IPS-18a (cell line): ENCODE measurements around the gene COPS2.
"Not testable (repeated sequence)": the region's sequence is repeated elsewhere in the genome, so short reads cannot be mapped to it uniquely, and the experiment has no call there.

Experiments used
- H3K27ac ChIP-seq: one replicate; pipeline ENCODE4 v1.5.1; 2013; ENCODE audit warnings: low read length
- H3K27me3 ChIP-seq: one replicate; pipeline ENCODE4 v1.6.1; 2013; ENCODE audit warnings: mild to moderate bottlenecking, low read length; ENCODE audit not compliant: control insufficient read depth, insufficient read depth
- H3K36me3 ChIP-seq: one replicate; pipeline ENCODE4 v1.6.1; 2013; ENCODE audit warnings: low read depth, low read length; ENCODE audit not compliant: control insufficient read depth
- H3K4me1 ChIP-seq: one replicate; pipeline ENCODE4 v1.6.1; 2013; ENCODE audit warnings: low read depth, low read length; ENCODE audit not compliant: control insufficient read depth
- H3K4me3 ChIP-seq: one replicate; pipeline ENCODE4 v1.5.1; 2013; ENCODE audit warnings: low read length
- H3K9ac ChIP-seq: one replicate; pipeline ENCODE4 v1.6.1; 2013; ENCODE audit warnings: mild to moderate bottlenecking, low read length, moderate library complexity
- H3K9me3 ChIP-seq: one replicate; pipeline ENCODE4 v1.6.1; 2013; ENCODE audit warnings: low read depth, low read length; ENCODE audit not compliant: control insufficient read depth

The COPS2 gene

DNA sequence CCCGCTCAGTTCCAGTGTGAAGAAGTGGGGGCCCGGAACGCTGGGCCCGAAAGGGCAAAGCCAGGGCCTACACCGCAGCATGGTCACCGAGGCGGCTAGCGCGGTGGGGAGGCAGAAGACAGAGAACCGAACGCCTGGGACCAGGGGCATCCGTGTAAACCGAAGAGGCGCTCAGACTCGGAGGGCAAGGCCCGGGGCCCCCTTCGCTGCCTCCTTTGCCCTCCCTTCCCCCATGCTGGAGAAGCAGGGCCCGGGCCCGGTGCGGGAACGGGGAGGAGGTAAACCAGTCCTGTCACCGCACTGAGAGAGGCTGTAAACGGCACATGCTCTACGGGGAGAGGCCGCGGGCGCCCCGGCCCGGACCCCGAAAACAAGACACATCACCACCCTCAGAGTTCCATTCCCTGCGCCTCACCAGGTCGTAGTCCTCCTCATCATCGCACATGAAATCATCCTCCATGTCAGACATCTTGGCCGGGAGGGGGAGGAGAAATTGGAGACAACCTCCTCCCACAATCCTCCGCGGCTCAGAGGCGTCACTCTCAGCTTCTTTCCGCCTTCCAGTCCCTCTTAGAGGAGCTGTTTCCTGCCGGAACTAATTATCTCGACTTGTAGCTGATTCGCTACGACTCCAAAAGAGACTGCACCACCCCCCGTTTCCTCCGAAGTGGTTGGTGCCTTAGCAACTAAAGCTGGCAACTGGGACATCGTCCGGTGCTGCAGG, at the start of gene COPS2:
TSS of gene COPS2 (minus strand) at position 490 of the 724 bp plus-strand sequence. CDS start at position 469, 21 bp downstream.
- Histone ChIP-seq H3K27ac (peak within 1 kb of the TSS; percentile 78), H3K9me3 (no peaks in the 10 kb centered on the region)

DNA sequence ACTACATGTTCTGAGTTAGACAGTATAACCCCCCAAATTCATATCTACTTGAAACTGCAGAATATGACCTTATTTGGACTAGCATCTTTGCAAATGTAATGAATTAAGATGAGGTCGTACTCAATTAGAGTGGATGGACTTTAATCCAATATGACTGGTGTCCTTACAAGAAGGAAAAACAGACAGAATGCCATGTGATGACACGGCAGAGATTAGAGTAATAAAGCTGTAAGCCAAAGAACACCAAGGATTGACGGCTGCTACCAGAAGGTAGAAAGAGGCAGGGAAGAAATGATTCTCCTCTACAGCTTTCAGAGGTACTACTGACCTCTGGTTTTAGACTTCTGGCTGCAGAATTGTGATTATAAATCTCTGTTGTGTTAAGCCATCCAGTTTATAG, 44.9 kb upstream of the COPS2 start:
- H3K27ac ChIP-seq, result no peak overlapping the region
- H3K9me3 ChIP-seq, result no peaks in the 10 kb centered on the region
- H3K36me3 ChIP-seq, result no peaks in the 10 kb centered on the region
- H3K4me1 ChIP-seq, result no peaks in the 10 kb centered on the region
- no peaks in the 10 kb centered on the region for H3K27me3 ChIP-seq
- no peak overlapping the region for H3K9ac ChIP-seq
- no peak overlapping the region for H3K4me3 ChIP-seq

More for the DNA sequence above, at the start of gene COPS2:
- Histone ChIP-seq H3K4me3 (peak within 1 kb of the TSS; percentile 100), H3K4me1 (peaks cover 3% of the 10 kb centered on the region), H3K9ac (peak within 1 kb of the TSS; percentile 88), H3K27me3 (no peaks in the 10 kb centered on the region), H3K36me3 (no peaks in the 10 kb centered on the region)

DNA sequence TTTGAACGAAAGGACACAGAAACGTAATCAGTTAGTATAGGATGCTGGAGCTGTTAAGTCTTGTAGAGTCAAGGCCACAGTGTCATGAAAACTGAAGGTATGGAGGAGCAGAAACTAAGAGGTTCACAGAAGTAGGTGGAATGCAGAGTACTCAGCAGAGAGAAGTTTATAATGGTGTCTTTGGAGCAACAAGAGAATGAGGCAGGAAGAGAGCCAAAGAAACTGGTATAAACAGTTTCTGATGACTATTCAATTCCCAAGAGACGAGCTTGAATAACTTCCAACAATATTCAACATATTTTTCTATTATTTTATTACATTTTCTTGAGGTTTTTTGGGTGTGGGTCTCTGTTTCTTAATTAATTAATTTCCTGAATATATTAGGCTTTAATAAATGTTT, 44.3 kb upstream of the COPS2 start:
- Histone ChIP-seq H3K4me3 (no peak overlapping the region), H3K27me3 (no peaks in the 10 kb centered on the region), H3K9ac (no peak overlapping the region), H3K27ac (no peak overlapping the region), H3K4me1 (no peaks in the 10 kb centered on the region), H3K36me3 (no peaks in the 10 kb centered on the region), H3K9me3 (no peaks in the 10 kb centered on the region)

DNA sequence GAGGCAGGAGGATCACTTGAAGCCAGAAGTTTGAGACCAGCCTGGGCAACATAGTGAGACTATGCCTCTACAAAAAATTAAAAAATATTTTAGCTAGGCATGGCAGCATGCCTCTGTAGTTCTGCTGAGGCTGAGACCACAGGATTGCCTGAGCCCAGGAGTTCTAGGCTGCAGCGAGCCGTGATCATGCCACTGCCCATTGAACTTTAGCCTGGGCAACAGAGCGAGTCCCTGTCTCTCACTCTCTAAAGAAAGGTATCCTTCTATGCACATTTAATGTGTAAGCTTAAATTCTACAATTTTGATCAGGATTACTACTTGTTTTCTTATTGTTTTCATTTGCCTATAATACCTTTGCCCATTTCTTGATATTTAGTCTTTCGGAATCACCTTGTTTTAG, 41.5 kb upstream of the COPS2 start:
- no peak overlapping the region for H3K27ac ChIP-seq
- no peak overlapping the region for H3K9ac ChIP-seq
- H3K9me3 ChIP-seq, result no peaks in the 10 kb centered on the region
- no peaks in the 10 kb centered on the region for H3K36me3 ChIP-seq
- H3K4me1 ChIP-seq, result no peaks in the 10 kb centered on the region
- no peak overlapping the region for H3K4me3 ChIP-seq
- H3K27me3 ChIP-seq, result no peaks in the 10 kb centered on the region

DNA sequence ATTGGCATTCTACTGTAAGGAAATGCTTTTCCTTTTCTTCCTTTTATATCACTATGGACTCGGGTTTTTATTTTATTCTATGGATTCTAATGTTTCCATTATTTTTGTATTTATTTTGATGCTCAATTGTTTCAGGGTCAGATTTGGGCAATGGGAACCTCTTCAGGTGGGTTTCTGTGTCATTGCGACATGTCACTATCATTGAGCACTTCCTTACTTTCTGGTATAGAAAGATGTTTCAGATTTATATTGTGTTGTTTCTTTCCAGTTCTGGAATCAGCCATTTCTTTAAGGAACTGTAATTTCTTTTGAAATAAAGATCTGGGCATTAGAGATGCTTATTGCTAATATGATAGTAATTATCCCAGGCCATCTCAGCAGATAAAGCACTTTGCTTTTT, 36.5 kb upstream of the COPS2 start:
- Histone ChIP-seq H3K9ac (no peak overlapping the region), H3K27ac (no peak overlapping the region)

DNA sequence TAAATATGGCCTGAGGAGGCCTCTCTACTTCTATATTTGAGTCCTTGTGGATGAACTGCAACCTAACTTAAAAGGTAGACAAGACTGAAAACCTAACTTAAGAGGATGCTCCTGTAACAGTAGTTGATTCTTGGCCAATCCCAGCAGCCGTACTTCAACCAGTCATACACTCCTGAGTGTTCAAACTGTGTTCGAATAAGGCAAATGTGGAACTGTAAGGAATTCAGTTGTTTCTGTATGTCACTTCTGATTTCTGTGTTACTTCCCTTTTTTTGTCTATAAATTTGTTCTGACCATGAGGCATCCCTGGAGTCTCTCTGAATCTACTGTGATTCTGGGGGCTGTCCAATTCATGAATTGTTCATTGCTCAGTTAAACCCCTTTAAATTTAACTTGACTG, 35.2 kb upstream of the COPS2 start:
- no peaks in the 10 kb centered on the region for H3K27me3 ChIP-seq
- no peak overlapping the region for H3K27ac ChIP-seq
- H3K36me3 ChIP-seq, result no peaks in the 10 kb centered on the region
- H3K9ac ChIP-seq, result no peak overlapping the region
- H3K9me3 ChIP-seq, result no peaks in the 10 kb centered on the region
- H3K4me3 ChIP-seq, result no peak overlapping the region
- peaks cover 15% of the 10 kb centered on the region for H3K4me1 ChIP-seq

More for the DNA sequence above, 36.5 kb upstream of the COPS2 start:
- Histone ChIP-seq H3K4me3 (no peak overlapping the region), H3K27me3 (no peaks in the 10 kb centered on the region), H3K36me3 (no peaks in the 10 kb centered on the region), H3K9me3 (no peaks in the 10 kb centered on the region), H3K4me1 (peaks cover 15% of the 10 kb centered on the region)

DNA sequence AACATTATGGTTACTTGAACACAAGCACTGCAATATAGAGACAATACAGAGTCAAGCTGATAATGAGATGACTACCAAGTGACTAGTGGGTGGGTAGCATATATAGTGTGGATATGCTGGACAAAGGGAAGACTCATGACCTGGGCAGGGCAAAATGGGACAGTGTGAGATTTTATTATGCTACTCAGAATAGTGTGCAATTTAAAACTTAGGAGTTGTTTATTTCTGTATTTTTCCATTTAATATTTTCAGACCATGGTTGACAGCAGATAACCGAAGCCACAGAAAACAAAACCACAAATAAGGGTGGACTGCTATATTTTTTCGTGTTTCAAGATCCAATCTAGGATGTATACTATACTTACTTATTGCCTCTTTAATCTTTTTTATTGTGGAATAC, 34.2 kb upstream of the COPS2 start:
- no peak overlapping the region for H3K4me3 ChIP-seq
- H3K4me1 ChIP-seq, result peaks cover 15% of the 10 kb centered on the region
- no peaks in the 10 kb centered on the region for H3K36me3 ChIP-seq
- no peak overlapping the region for H3K27ac ChIP-seq
- H3K27me3 ChIP-seq, result no peaks in the 10 kb centered on the region
- H3K9me3 ChIP-seq, result no peaks in the 10 kb centered on the region
- no peak overlapping the region for H3K9ac ChIP-seq

DNA sequence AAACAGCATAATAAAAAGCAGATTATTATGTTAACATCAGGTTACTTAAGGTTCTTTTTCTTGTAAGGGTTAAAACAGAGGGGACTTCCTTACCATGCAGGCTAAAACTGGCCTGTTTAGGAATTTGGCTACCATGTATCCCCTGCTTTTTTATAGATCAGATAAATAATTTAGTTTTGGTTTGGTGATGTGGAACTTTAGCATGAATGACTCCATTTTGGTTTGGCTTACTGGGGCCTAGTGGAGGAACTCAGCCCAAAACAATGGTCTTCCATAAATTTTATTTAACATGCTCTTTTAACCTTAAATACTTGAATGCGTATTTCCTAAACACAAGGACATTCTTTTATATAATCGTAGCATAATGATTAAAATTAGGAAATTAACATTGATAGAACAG, 33.5 kb upstream of the COPS2 start:
- Histone ChIP-seq H3K4me3 (no peak overlapping the region), H3K27ac (no peak overlapping the region), H3K4me1 (peaks cover 15% of the 10 kb centered on the region), H3K9ac (no peak overlapping the region), H3K36me3 (no peaks in the 10 kb centered on the region), H3K27me3 (no peaks in the 10 kb centered on the region), H3K9me3 (no peaks in the 10 kb centered on the region)

DNA sequence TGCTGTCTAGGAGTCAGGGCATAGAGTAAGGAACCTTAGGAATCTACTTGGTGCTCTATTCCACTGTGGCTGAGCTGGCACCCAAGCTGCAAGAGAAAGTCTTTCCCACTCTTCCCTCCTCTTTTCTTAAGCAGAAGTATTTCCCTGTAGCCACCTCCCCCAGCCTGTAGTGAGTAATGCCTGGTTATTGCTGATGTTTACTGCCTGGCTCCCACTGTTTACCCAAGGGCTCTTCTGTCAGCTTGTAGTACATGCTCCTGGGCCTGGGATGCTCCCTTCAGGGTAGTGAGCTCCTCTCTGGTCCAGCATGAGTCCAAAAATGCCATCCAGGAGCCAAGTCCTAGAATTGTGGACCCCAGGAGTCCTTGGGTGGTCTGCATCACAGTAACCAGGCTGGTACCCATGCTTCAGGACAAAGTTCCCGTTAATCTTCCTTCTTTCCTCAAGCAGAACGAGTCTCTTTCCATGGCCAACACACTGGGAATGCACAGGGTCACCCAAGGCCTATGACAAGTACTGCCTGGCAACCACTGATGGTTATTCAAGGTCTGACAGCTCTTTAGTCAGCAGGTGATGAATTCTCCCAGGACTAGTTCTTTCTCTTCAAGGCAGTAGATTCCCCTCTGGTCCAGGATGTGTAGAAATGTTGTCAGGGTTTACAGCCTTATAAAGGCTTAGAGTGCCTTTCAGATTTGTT, 32.3 kb upstream of the COPS2 start:
- H3K9me3 ChIP-seq, result no peaks in the 10 kb centered on the region
- no peak overlapping the region for H3K9ac ChIP-seq
- no peak overlapping the region for H3K27ac ChIP-seq
- no peak overlapping the region for H3K4me3 ChIP-seq
- peaks cover 15% of the 10 kb centered on the region for H3K4me1 ChIP-seq
- no peaks in the 10 kb centered on the region for H3K27me3 ChIP-seq
- no peaks in the 10 kb centered on the region for H3K36me3 ChIP-seq

DNA sequence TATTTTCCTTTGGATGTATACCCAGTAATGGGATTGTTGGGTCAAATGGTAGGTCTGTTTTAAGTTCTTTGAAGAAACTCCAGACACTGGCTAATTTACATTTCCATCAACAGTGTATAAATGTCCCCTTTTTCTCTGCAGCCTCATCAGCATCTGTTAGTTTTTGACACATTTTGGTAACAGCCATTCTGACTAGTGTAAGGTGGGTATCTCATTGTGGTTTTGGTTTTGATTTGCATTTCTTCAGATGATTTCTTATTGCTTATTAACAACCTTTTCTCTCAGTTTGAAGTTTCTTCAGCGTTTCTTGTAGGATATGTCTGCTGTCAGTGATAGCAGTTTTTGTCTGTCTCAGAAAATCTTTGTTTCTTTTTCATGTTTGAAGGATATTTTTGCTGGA, 30.1 kb upstream of the COPS2 start:
- H3K4me3 ChIP-seq, result no peak overlapping the region
- H3K27ac ChIP-seq, result no peak overlapping the region
- peaks cover 9% of the 10 kb centered on the region for H3K4me1 ChIP-seq
- H3K9me3 ChIP-seq, result no peaks in the 10 kb centered on the region
- H3K36me3 ChIP-seq, result no peaks in the 10 kb centered on the region
- H3K27me3 ChIP-seq, result no peaks in the 10 kb centered on the region
- H3K9ac ChIP-seq, result no peak overlapping the region

DNA sequence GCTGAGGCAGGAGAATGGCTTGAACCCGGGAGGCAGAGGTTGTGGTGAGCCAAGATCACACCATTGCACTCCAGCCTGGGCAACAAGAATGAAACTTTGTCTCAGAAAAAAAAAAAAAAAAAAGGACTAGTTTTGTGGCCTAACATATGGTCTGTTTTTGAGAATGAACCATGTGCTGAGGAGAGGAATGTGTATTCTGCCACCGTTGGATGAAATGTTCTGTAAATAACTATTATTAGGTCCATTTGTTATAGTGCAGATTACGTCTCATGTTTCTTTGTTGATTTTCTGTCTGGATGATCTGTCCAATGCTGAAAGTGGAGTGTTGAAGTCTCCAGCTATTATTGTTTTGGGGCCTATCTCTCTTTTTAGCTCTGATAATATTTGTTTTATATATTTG, 28.3 kb upstream of the COPS2 start:
- not testable (repeated sequence) for H3K27me3 ChIP-seq

DNA sequence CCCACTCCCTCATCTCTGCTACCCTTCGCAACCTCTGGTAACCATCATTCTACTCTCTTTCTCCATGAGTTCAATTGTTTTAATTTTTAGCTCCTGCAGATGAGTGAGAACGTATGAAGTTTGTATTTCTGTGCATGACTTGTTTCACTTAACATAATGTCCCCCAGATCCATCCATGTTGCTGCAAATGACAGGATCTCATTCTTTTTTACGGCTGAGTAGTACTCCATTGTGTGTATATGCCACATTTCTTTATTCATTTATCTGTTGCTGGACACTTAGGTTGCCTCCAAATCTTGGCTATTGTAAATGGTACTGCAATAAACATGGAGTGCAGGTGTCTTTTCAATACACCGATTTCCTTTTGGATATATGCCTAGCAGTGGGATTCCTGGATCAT, 26.7 kb upstream of the COPS2 start:
- H3K4me3 ChIP-seq, result no peak overlapping the region
- no peaks in the 10 kb centered on the region for H3K9me3 ChIP-seq
- H3K27ac ChIP-seq, result no peak overlapping the region
- peaks cover 4% of the 10 kb centered on the region for H3K4me1 ChIP-seq
- no peak overlapping the region for H3K9ac ChIP-seq
- no peaks in the 10 kb centered on the region for H3K36me3 ChIP-seq
- H3K27me3 ChIP-seq, result no peaks in the 10 kb centered on the region

More for the DNA sequence above, 28.3 kb upstream of the COPS2 start:
- H3K9ac ChIP-seq, H3K4me1 ChIP-seq, H3K4me3 ChIP-seq, H3K27ac ChIP-seq, H3K9me3 ChIP-seq, H3K36me3 ChIP-seq: not testable (repeated sequence)
